ENCODE results near the gene B4GALT3.

B4GALT3 gene

DNA sequence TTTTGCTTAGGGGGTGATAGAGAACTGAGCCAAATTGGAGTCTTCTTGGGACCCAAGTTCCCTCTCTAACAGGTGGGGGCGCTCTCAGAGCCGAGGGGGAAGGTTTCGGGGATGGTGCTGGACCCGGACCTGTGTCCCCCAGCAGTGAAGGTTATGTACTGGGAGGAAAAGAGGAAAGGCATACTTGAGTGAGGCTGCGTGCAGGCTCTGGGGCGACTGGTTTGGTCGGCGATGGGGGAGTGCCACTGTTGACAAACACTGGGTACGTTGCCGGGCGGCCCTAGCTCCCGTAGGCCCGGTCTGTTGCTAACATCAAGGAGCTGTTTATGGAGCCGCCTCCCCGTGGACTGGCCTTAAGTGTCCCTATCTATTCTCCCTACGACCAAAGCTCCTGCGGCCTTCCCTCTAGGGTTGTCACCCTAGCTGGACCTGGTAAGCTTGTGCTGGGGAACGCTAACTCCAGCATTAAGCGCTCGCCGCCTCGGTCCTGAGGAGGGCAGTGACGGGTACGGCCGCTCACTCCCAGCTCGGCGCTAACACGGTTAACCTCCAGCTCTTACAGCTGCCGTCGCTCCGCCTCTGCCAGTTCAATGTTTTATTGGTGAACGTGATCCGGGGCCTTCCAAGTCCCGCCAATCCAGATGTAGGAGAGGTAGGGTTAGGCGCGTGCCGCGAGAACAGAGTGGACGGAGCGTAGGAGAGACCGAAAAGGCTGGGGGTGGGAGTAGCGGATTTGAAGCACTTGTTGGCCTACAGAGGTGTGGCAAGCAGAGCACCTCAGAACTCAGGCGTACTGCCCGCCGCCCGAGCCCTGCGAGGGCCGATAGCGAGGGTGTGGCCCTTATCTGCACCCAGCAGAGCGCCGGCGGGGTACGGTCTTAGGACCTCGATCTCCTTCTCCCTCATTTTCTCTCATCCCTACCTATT, 11.3 kb downstream of the B4GALT3 start, which contains the start of gene PPOX:
Gene PPOX, plus strand, starts transcription at position 685 of the 927 bp plus-strand sequence. CDS start 422 bp downstream, outside the sequence.
- TF ChIP-seq, protein P1, sequence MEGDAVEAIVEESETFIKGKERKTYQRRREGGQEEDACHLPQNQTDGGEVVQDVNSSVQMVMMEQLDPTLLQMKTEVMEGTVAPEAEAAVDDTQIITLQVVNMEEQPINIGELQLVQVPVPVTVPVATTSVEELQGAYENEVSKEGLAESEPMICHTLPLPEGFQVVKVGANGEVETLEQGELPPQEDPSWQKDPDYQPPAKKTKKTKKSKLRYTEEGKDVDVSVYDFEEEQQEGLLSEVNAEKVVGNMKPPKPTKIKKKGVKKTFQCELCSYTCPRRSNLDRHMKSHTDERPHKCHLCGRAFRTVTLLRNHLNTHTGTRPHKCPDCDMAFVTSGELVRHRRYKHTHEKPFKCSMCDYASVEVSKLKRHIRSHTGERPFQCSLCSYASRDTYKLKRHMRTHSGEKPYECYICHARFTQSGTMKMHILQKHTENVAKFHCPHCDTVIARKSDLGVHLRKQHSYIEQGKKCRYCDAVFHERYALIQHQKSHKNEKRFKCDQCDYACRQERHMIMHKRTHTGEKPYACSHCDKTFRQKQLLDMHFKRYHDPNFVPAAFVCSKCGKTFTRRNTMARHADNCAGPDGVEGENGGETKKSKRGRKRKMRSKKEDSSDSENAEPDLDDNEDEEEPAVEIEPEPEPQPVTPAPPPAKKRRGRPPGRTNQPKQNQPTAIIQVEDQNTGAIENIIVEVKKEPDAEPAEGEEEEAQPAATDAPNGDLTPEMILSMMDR (conservative IDR thresholded peaks at IDR 0.05): peak; percentile 38
- peak within 1 kb of the TSS; percentile 79 for H3K27ac ChIP-seq

DNA sequence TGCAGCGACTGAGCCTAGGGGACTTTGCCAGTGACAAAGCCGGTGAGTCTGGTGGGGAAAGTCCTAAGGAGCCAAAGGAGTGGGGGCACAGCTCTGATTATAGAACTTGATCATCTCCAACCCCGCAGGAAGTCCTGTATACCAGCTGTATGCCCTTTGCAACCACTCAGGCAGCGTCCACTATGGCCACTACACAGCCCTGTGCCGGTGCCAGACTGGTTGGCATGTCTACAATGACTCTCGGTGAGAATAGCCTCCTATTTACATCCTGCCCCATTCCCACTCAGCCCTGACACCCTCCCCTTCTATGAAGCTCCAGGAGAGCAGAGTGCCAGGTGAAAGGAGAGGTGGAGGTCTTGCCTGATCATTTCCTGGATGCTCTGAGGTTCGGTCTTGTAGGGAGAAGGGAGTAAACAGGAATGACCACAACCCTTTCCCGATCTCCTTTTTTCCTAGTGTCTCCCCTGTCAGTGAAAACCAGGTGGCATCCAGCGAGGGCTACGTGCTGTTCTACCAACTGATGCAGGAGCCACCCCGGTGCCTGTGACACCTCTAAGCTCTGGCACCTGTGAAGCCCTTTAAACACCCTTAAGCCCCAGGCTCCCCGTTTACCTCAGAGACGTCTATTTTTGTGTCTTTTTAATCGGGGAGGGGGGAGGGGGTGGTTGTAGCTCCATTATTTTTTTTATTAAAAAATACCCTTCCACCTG, 12.3 kb downstream of the B4GALT3 start:
- TF ChIP-seq, protein P1 (conservative IDR thresholded peaks at IDR 0.05): no peak
- peak overlapping the region; percentile 79 for H3K27ac ChIP-seq

DNA sequence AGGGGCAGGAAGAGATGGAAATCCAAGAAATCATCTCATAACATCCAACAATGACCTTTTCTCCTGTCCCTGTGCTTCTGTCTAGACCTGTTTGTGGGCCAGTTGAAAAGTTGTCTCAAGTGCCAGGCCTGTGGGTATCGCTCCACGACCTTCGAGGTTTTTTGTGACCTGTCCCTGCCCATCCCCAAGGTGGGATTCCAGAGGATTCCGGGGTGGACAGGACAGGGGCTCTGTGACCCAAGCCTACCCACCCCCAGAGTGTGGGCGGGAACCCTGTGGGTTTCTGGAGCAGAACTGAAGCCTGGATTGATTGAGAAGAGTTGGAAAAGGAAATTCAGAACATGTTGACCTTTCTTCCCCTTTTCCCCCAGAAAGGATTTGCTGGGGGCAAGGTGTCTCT, 13.5 kb downstream of the B4GALT3 start:
- TF ChIP-seq, protein P1 (conservative IDR thresholded peaks at IDR 0.05): no peak
- H3K27ac ChIP-seq: no peak overlapping the region

DNA sequence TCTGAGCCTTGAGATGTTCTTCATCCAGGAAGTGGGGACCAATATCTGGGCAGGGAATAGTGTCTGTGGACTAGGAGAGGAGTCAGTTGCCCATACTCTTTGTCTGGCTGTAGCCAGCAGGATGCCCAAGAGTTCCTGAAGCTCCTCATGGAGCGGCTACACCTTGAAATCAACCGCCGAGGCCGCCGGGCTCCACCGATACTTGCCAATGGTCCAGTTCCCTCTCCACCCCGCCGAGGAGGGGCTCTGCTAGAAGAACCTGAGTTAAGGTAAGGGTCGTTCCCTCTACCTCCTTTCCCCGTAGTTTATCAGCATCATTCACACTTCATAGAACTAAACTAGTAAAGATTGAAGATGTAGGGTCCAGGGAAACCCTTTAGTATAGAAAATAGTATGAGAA, 14.5 kb downstream of the B4GALT3 start:
- H3K27ac ChIP-seq: no peak overlapping the region
- TF ChIP-seq, protein P1 (conservative IDR thresholded peaks at IDR 0.05): no peak

DNA sequence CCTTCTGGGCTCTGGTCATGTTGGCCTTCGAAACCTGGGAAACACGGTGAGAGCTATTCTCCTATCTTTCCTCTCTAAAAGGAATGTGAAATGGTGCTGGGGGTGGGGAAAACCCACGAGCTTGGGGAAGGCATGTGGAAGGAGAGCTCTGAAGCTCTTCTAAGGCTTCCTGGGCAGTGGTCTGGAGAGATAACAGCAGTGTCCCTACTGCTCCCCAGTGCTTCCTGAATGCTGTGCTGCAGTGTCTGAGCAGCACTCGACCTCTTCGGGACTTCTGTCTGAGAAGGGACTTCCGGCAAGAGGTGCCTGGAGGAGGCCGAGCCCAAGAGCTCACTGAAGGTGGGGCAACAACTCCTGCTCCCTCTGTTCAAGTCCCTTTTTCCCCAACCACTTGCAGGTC, 15.3 kb downstream of the B4GALT3 start:
- no peak overlapping the region for H3K27ac ChIP-seq
- TF ChIP-seq, protein P1 (conservative IDR thresholded peaks at IDR 0.05): no peak

DNA sequence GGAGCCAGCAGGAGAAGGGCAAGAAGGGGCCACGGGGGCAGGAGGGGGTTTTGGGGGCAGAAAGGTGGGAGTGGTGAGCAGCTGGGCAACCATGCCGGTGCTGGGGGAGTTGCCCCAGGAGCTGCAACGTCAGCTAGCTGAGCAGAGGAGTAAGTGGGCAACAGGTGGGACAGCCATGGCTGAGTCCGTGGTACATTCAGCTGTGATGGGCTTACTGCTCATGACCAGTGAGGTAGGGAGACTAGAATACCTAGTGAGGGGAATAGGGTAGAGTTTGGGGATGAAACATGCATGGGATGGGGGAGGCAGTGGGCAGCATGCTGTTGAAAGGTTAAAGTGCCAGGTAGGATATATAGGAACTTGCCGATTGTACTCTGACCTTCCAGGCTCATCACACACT, 15.7 kb downstream of the B4GALT3 start:
- H3K27ac ChIP-seq: no peak overlapping the region
- TF ChIP-seq, protein P1 (conservative IDR thresholded peaks at IDR 0.05): no peak

DNA sequence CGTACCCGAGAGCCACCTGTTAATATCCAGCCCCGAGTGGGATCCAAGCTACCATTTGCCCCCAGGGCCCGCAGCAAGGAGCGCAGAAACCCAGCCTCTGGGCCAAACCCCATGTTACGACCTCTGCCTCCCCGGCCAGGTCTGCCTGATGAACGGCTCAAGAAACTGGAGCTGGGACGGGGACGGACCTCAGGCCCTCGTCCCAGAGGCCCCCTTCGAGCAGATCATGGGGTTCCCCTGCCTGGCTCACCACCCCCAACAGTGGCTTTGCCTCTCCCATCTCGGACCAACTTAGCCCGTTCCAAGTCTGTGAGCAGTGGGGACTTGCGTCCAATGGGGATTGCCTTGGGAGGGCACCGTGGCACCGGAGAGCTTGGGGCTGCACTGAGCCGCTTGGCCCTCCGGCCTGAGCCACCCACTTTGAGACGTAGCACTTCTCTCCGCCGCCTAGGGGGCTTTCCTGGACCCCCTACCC, 16.6 kb downstream of the B4GALT3 start:
- TF ChIP-seq, protein P1 (conservative IDR thresholded peaks at IDR 0.05): no peak
- H3K27ac ChIP-seq: peak overlapping the region; percentile 85; the same call in 1 of the 2 replicates

All from VCaP (cell line).